ENCODE measurements around the gene KISS1.

DNA sequence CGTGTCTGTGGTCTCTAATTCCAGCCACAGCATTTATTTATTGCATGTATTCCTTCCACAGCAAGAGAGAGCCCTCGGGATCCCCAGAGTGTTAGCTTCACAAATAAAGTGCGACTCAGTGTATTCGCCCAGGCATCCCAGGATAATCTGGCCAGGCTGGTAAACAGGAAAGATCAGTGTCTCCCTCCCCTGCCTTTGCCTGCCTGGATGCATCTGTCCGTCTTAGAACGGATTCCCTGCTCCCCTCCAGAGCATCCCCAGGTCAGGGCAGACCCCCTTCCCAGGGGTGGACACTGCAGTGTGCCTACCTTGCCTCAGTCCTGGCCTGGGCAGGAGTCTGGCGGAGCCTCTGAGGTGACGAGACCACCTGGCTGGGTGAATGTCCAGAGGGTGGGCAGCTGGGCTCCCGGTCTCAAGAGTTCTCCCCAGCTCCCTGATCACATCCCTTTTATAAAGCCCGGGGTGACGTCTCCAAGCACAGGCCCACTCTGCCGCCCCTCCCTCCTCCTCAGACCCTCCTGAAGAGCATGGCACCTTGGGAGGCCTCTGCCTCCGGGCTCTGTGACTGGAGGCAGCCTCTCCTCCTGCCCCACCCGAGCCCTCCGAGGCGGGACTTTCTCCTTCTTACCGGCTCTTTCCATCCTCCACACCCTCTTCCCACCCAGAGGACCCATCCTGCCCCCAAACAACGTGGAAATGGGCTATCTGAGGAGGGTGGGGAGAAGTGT is at the start of gene KISS1:
- TF ChIP-seq, protein P1, sequence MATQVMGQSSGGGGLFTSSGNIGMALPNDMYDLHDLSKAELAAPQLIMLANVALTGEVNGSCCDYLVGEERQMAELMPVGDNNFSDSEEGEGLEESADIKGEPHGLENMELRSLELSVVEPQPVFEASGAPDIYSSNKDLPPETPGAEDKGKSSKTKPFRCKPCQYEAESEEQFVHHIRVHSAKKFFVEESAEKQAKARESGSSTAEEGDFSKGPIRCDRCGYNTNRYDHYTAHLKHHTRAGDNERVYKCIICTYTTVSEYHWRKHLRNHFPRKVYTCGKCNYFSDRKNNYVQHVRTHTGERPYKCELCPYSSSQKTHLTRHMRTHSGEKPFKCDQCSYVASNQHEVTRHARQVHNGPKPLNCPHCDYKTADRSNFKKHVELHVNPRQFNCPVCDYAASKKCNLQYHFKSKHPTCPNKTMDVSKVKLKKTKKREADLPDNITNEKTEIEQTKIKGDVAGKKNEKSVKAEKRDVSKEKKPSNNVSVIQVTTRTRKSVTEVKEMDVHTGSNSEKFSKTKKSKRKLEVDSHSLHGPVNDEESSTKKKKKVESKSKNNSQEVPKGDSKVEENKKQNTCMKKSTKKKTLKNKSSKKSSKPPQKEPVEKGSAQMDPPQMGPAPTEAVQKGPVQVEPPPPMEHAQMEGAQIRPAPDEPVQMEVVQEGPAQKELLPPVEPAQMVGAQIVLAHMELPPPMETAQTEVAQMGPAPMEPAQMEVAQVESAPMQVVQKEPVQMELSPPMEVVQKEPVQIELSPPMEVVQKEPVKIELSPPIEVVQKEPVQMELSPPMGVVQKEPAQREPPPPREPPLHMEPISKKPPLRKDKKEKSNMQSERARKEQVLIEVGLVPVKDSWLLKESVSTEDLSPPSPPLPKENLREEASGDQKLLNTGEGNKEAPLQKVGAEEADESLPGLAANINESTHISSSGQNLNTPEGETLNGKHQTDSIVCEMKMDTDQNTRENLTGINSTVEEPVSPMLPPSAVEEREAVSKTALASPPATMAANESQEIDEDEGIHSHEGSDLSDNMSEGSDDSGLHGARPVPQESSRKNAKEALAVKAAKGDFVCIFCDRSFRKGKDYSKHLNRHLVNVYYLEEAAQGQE (IDR thresholded peaks at IDR 0.05; ENCODE audit: borderline replicate concordance) = no peak
- TF ChIP-seq, protein P2, sequence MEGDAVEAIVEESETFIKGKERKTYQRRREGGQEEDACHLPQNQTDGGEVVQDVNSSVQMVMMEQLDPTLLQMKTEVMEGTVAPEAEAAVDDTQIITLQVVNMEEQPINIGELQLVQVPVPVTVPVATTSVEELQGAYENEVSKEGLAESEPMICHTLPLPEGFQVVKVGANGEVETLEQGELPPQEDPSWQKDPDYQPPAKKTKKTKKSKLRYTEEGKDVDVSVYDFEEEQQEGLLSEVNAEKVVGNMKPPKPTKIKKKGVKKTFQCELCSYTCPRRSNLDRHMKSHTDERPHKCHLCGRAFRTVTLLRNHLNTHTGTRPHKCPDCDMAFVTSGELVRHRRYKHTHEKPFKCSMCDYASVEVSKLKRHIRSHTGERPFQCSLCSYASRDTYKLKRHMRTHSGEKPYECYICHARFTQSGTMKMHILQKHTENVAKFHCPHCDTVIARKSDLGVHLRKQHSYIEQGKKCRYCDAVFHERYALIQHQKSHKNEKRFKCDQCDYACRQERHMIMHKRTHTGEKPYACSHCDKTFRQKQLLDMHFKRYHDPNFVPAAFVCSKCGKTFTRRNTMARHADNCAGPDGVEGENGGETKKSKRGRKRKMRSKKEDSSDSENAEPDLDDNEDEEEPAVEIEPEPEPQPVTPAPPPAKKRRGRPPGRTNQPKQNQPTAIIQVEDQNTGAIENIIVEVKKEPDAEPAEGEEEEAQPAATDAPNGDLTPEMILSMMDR (IDR thresholded peaks at IDR 0.05; ENCODE audit: poor library complexity, severe bottlenecking) = no peak
- no peak for TF ChIP-seq TAF1 (IDR thresholded peaks at IDR 0.05; ENCODE audit: low read depth)
- TF ChIP-seq POLR2AphosphoS5 (IDR thresholded peaks at IDR 0.05) = no peak

Measured in neural cell (in vitro differentiated cells).